Psoas muscle (tissue), 8 donors: ENCODE results near the gene CDK5RAP1. TPM values are rescaled to one million over a fixed set of nuclear protein-coding genes. Genes with fewer than 3 reads are reported as not detected.

Source experiments
- ATAC-seq, 4 donors: fragments of 200-7000 bp; cut with Tn5 transposase; one replicate each; pipeline ENCODE4 v1.9.1; 2020; ENCODE audit warnings: moderate library complexity in 3 of 4, mild to moderate bottlenecking in 2 of 4
- DNase-seq, 2 donors: peaks; one replicate each; pipeline ENCODE4 v3.0.0-alpha.2; 2020
- H3K27ac ChIP-seq: fragments of 200-600 bp; one replicate; pipeline ENCODE4 v1.8.0; 2022
- H3K27me3 ChIP-seq, 3 donors: fragments of 200-600 bp in 1 of 3; one replicate each; pipeline versions ENCODE4 v1.6.1 to v1.8.0; 2013 to 2022; ENCODE audit warnings: low read length in 2 of 3, mild to moderate bottlenecking in 2 of 3, moderate library complexity in 1 of 3; ENCODE audit not compliant: insufficient read depth in 3 of 3
- H3K36me3 ChIP-seq, 2 donors: fragments of 200-600 bp in 1 of 2; one replicate each; pipeline versions ENCODE4 v1.6.1 to v1.8.0; 2013 to 2022; ENCODE audit warnings: low read depth in 1 of 2, mild to moderate bottlenecking in 1 of 2, moderate library complexity in 1 of 2; ENCODE audit not compliant: insufficient read depth in 1 of 2
- H3K4me1 ChIP-seq: fragments of 200-600 bp; one replicate; pipeline ENCODE4 v1.8.0; 2022
- H3K4me3 ChIP-seq: fragments of 200-600 bp; one replicate; pipeline ENCODE4 v1.8.0; 2022; ENCODE audit warnings: mild to moderate bottlenecking
- H3K9me3 ChIP-seq: fragments of 200-600 bp; one replicate; pipeline ENCODE4 v1.8.0; 2022
- WGBS, 3 donors: extraction: QIAGEN DNeasy Blood & Tissue Kit; methylation state at CpG; one replicate each; pipeline versions ENCODE4 v1.1.6 to v1.1.7; 2013; 5-methylcytosine and 5-hydroxymethylcytosine counted together
- intact Hi-C, 2 donors: fragments of 100-400 bp; cut with DNase I; formaldehyde crosslinking; loops; one replicate each; pipeline versions ENCODE4 v1.11.0 to v1.14.2; 2022
- polyA plus RNA-seq, 3 donors: library from polyadenylated mRNA; stranded (reverse); fragments of 200-250 nt; gene quantifications; one replicate each; pipeline ENCODE4 v1.2.3, GENCODE V29; 2013
- total RNA-seq, 4 donors: library from RNA; stranded (reverse); fragmentation: NEBNext Ultra II Directional in 2 of 4; extraction: Animal tissue kit (Norgen Biotek cat#: 25700) in 2 of 4; gene quantifications; one replicate each; pipeline versions ENCODE4 v1.2.1 to v1.2.4, GENCODE V29; 2021 to 2023
- TF ChIP-seq, protein P1 (sequence below): fragments of 200-600 bp; IDR thresholded peaks from one replicate; pipeline ENCODE4 v1.8.0; 2022; ENCODE audit warnings: antibody characterized with exemption
- donor health status: healthy with polysubstance abuse.
- donor health status: DM: no; HTN: no; CAD: no; lungs with moderate emphysema.
- donor health status: Bipolar disorder and iron deficiency.
- donor health status: healthy.
- donor health status: DM: yes; HTN: yes; CAD: no.
- donor health status: DM: no; HTN: no; CAD: no.
- donor health status: DM: no; HTN: no; CAD: no.
- donor health status: DM: yes; HTN: yes; CAD: no.

CDK5RAP1 gene
- total and polyA plus RNA-seq, 7 donors: 14.7 to 43.3 (median 25.8) TPM

- no peak overlapping the region for H3K4me3 ChIP-seq
- ATAC-seq: peak; percentile 41 to 65 (median 50)
- peaks cover 0 to 56% of the 10 kb centered on the region in 2 donors for H3K36me3 ChIP-seq
- intact Hi-C loops: loop anchor here in 1 of 2 donors (2.0 kb wide), 1 partner anchor 29 kb away; no protein-coding TSS in a partner anchor
- 20 to 28% (median 24%) methylated on average over 8 of the region's 8 CpGs for WGBS, 3 donors
- no peaks in the 10 kb centered on the region for H3K9me3 ChIP-seq
- H3K27me3 ChIP-seq: no peaks in the 10 kb centered on the region
- DNase-seq: peak; percentile 40 to 74
- TF ChIP-seq, protein P1, sequence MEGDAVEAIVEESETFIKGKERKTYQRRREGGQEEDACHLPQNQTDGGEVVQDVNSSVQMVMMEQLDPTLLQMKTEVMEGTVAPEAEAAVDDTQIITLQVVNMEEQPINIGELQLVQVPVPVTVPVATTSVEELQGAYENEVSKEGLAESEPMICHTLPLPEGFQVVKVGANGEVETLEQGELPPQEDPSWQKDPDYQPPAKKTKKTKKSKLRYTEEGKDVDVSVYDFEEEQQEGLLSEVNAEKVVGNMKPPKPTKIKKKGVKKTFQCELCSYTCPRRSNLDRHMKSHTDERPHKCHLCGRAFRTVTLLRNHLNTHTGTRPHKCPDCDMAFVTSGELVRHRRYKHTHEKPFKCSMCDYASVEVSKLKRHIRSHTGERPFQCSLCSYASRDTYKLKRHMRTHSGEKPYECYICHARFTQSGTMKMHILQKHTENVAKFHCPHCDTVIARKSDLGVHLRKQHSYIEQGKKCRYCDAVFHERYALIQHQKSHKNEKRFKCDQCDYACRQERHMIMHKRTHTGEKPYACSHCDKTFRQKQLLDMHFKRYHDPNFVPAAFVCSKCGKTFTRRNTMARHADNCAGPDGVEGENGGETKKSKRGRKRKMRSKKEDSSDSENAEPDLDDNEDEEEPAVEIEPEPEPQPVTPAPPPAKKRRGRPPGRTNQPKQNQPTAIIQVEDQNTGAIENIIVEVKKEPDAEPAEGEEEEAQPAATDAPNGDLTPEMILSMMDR: peak; percentile 65
- peak overlapping the region; percentile 98 for H3K27ac ChIP-seq
- H3K4me1 ChIP-seq: peaks cover 31% of the 10 kb centered on the region
Measured at GRCh38 chr20:33415948-33416347, 14.6 kb upstream of the CDK5RAP1 start.

GRCh38 chr20:33412484-33412838 lies 11.1 kb upstream of the CDK5RAP1 start:
- WGBS, 3 donors: 82 to 90% (median 89%) methylated on average over 8 of the region's 8 CpGs
- TF ChIP-seq, protein P1: no peak
- H3K9me3 ChIP-seq: no peaks in the 10 kb centered on the region
- H3K27ac ChIP-seq: no peak overlapping the region
- ATAC-seq: no peak
- no peak for DNase-seq
- intact Hi-C loops: loop anchor here in 1 of 2 donors (5.0 kb wide), 1 partner anchor 35 kb away; no protein-coding TSS in a partner anchor
- H3K4me3 ChIP-seq: no peak overlapping the region
- peaks cover 6 to 89% of the 10 kb centered on the region in 2 donors for H3K36me3 ChIP-seq
- peaks cover 4% of the 10 kb centered on the region for H3K4me1 ChIP-seq
- H3K27me3 ChIP-seq: no peaks in the 10 kb centered on the region

- TF ChIP-seq, protein P1: no peak
- intact Hi-C loops: loop anchor here in 1 of 2 donors (5.0 kb wide), 1 partner anchor 35 kb away; no protein-coding TSS in a partner anchor
- DNase-seq (no peak), ATAC-seq (no peak)
- Histone ChIP-seq H3K27ac (no peak overlapping the region), H3K9me3 (no peaks in the 10 kb centered on the region), H3K4me3 (no peak overlapping the region), H3K36me3 (peaks cover 7 to 89% of the 10 kb centered on the region in 2 donors), H3K4me1 (peaks cover 4% of the 10 kb centered on the region), H3K27me3 (no peaks in the 10 kb centered on the region)
- 92 to 95% (median 94%) methylated on average over 7 of the region's 7 CpGs for WGBS, 3 donors
Measured at GRCh38 chr20:33411711-33412483, 10.6 kb upstream of the CDK5RAP1 start.

- DNase-seq (no peak), ATAC-seq (no peak)
- WGBS, 3 donors: 71 to 87% (median 85%) methylated on average over 7 of the region's 7 CpGs
- Histone ChIP-seq H3K4me3 (no peak overlapping the region), H3K27me3 (no peaks in the 10 kb centered on the region), H3K4me1 (no peaks in the 10 kb centered on the region), H3K9me3 (no peaks in the 10 kb centered on the region), H3K27ac (no peak overlapping the region), H3K36me3 (peaks cover 7 to 92% of the 10 kb centered on the region in 2 donors)
- TF ChIP-seq, protein P1: no peak
- intact Hi-C loops: loop anchor here in 1 of 2 donors (5.0 kb wide), 1 partner anchor 36 kb away; no protein-coding TSS in a partner anchor
Measured at GRCh38 chr20:33411242-33411641, 9.9 kb upstream of the CDK5RAP1 start.
